PC-3 (cell line): Measurements from ENCODE around the gene ELOVL3. TPM values are rescaled to one million over a fixed set of nuclear protein-coding genes. Genes with fewer than 3 reads are reported as not detected.
A peak's percentile ranks its signal among the peaks of the same experiment; 100 is the strongest.

Experiments used
- ATAC-seq: fragments of 200-7000 bp; cut with Tn5 transposase; 2 replicates; pipeline ENCODE4 v1.9.1; 2020; ENCODE audit warnings: mild to moderate bottlenecking, moderate library complexity
- BruUV-seq: library from RNA; stranded (reverse); fragments of 400-500 nt; replicated peaks from 2 replicates; lab custom pipeline; 2021; lab: Mats Ljungman, UMichigan
- CTCF ChIA-PET: fragments of 300-600 bp; sonication (Branson Sonifier 250); formaldehyde crosslinking; loops from one replicate; lab custom pipeline; 2022; ENCODE audit warnings: antibody characterized with exemption; lab: Charles Lee
- POLR2A ChIA-PET: fragments of 300-600 bp; sonication (Branson Sonifier 250); formaldehyde crosslinking; loops from one replicate; lab custom pipeline; 2022; ENCODE audit warnings: antibody characterized with exemption; ENCODE audit not compliant: unreplicated experiment; lab: Charles Lee
- DNase-seq: peaks from one replicate; pipeline ENCODE4 v3.0.0-alpha.2; 2015
- H2AFZ ChIP-seq: fragments of 300-600 bp; sonication (generic); 2 replicates; pipeline ENCODE4 v1.6.0; 2016; ENCODE audit warnings: antibody characterized with exemption, low read length
- H3F3A ChIP-seq: fragments of 300-600 bp; sonication (generic); one replicate; pipeline ENCODE4 v1.6.0; 2017; ENCODE audit warnings: antibody characterized with exemption, low read length, control low read depth, mild to moderate bottlenecking; ENCODE audit not compliant: unreplicated experiment
- H3K27ac ChIP-seq: fragments of 300-600 bp; sonication (generic); 2 replicates; pipeline ENCODE4 v1.5.1; 2016; ENCODE audit warnings: mild to moderate bottlenecking, low read length
- H3K27me3 ChIP-seq: fragments of 300-600 bp; sonication (generic); 2 replicates; pipeline ENCODE4 v1.6.1; 2016; ENCODE audit warnings: low read length, mixed read lengths
- H3K36me3 ChIP-seq: fragments of 300-600 bp; sonication (generic); 2 replicates; pipeline ENCODE4 v1.6.1; 2016; ENCODE audit warnings: low read depth, mixed run types, low read length, mixed read lengths
- H3K4me1 ChIP-seq: fragments of 300-600 bp; sonication (generic); 2 replicates; pipeline ENCODE4 v1.5.1; 2016; ENCODE audit warnings: low read length; ENCODE audit not compliant: insufficient read depth
- H3K4me2 ChIP-seq: fragments of 300-600 bp; sonication (generic); 2 replicates; pipeline ENCODE4 v1.6.0; 2016; ENCODE audit warnings: low read length
- H3K4me3 ChIP-seq: fragments of 300-600 bp; sonication (generic); 2 replicates; pipeline ENCODE4 v1.5.1; 2016; ENCODE audit warnings: mild to moderate bottlenecking, low read length, mixed read lengths
- H3K79me2 ChIP-seq: fragments of 300-600 bp; sonication (generic); 2 replicates; pipeline ENCODE4 v1.6.1; 2017; ENCODE audit warnings: low read length, mixed read lengths
- H3K9ac ChIP-seq: fragments of 300-600 bp; sonication (generic); 2 replicates; pipeline ENCODE4 v1.6.0; 2016; ENCODE audit warnings: mild to moderate bottlenecking, low read length
- H3K9me2 ChIP-seq: fragments of 300-600 bp; sonication (generic); replicated peaks from 2 replicates; pipeline ENCODE4 v1.6.1; 2016; ENCODE audit warnings: mixed run types, low read length, mixed read lengths
- H3K9me3 ChIP-seq: fragments of 300-600 bp; sonication (generic); 2 replicates; pipeline ENCODE4 v1.6.1; 2016; ENCODE audit warnings: low read length, mixed read lengths
- H4K20me1 ChIP-seq: fragments of 300-600 bp; sonication (generic); 2 replicates; pipeline ENCODE4 v1.6.1; 2016; ENCODE audit warnings: low read length, mixed read lengths
- CTCF ChIP-seq: fragments of 300-600 bp; sonication (generic); conservative IDR thresholded peaks from 2 replicates; pipeline ENCODE4 v1.5.1; 2017; ENCODE audit warnings: antibody characterized with exemption, low read depth, mild to moderate bottlenecking, low read length
- EZH2 ChIP-seq: fragments of 300-600 bp; sonication (generic); IDR thresholded peaks from one replicate; pipeline ENCODE4 v1.6.1; 2017; ENCODE audit warnings: antibody characterized with exemption, mild to moderate bottlenecking, low read length; ENCODE audit not compliant: unreplicated experiment
- EZH2phosphoT487 ChIP-seq: fragments of 300-600 bp; sonication (generic); IDR thresholded peaks from 2 replicates; pipeline ENCODE4 v1.6.1; 2018; ENCODE audit warnings: mild to moderate bottlenecking, antibody characterized with exemption, low read length, borderline replicate concordance
- intact Hi-C: fragments of 100-400 bp; cut with micrococcal nuclease; formaldehyde crosslinking; loops from 2 replicates; pipeline ENCODE4 v1.9.0; 2023
- total RNA-seq: library from RNA; depleted of rRNA; stranded (reverse); fragments of >200 nt; gene quantifications from 2 replicates; pipeline ENCODE4 v1.2.3, GENCODE V29; 2014

ELOVL3 gene
- total RNA-seq, 1 experiment from 2014 or later = 0.40 TPM

- Histone ChIP-seq H3F3A (no peaks in the 10 kb centered on the region), H4K20me1 (no peaks in the 10 kb centered on the region), H3K79me2 (no peaks in the 10 kb centered on the region), H3K9me2 (no peaks in the 10 kb centered on the region), H3K27me3 (peaks cover 4% of the 10 kb centered on the region; the same call in 1 of the 2 replicates), H3K4me1 (peaks cover 14% of the 10 kb centered on the region), H3K9me3 (no peaks in the 10 kb centered on the region), H3K27ac (no peak overlapping the region), H3K36me3 (no peaks in the 10 kb centered on the region), H3K4me2 (peak overlapping the region; percentile 96), H3K4me3 (no peak overlapping the region; the same call in 1 of the 2 replicates), H2AFZ (no peak overlapping the region), H3K9ac (no peak overlapping the region)
- CTCF ChIA-PET = interaction anchor here (0.5 to 1.1 kb wide), 4 partner anchors 62 to 416 kb away, joined by 3 to 14 read pairs (median 6); no protein-coding TSS in a partner anchor
- TF ChIP-seq EZH2 = no peak
- TF ChIP-seq CTCF = peak; percentile 83
- TF ChIP-seq EZH2phosphoT487 = no peak
- ATAC-seq (0 out of 2 replicates have a peak, but pooled peaks have one; percentile 9), DNase-seq (peak; percentile 52)
- POLR2A ChIA-PET = no interaction called here
- intact Hi-C loops = no loop called here
- no TSS peak for BruUV-seq
Observed at GRCh38 chr10:102231357-102232318, 5.5 kb downstream of the ELOVL3 start.

- BruUV-seq = no TSS peak
- TF ChIP-seq EZH2phosphoT487 = no peak
- no peak for TF ChIP-seq CTCF
- TF ChIP-seq EZH2 = no peak
- intact Hi-C loops = no loop called here
Observed at GRCh38 chr10:102233997-102234396, 7.9 kb downstream of the ELOVL3 start.

More at GRCh38 chr10:102233997-102234396, 7.9 kb downstream of the ELOVL3 start:
- Histone ChIP-seq H3K4me2 (no peak overlapping the region), H3K9ac (no peak overlapping the region), H3K9me3 (no peaks in the 10 kb centered on the region), H3K27ac (no peak overlapping the region), H2AFZ (no peak overlapping the region), H4K20me1 (no peaks in the 10 kb centered on the region), H3K4me1 (peaks cover 14% of the 10 kb centered on the region), H3K27me3 (peaks cover 4% of the 10 kb centered on the region; the same call in 1 of the 2 replicates), H3K79me2 (no peaks in the 10 kb centered on the region), H3F3A (no peaks in the 10 kb centered on the region), H3K36me3 (no peaks in the 10 kb centered on the region), H3K4me3 (no peak overlapping the region), H3K9me2 (no peaks in the 10 kb centered on the region)
- DNase-seq = no peak
- ChIA-PET CTCF (no interaction called here), POLR2A (no interaction called here)
- ATAC-seq = no peak
